ENCODE measurements around the gene MRPL43.

MRPL43 gene

DNA sequence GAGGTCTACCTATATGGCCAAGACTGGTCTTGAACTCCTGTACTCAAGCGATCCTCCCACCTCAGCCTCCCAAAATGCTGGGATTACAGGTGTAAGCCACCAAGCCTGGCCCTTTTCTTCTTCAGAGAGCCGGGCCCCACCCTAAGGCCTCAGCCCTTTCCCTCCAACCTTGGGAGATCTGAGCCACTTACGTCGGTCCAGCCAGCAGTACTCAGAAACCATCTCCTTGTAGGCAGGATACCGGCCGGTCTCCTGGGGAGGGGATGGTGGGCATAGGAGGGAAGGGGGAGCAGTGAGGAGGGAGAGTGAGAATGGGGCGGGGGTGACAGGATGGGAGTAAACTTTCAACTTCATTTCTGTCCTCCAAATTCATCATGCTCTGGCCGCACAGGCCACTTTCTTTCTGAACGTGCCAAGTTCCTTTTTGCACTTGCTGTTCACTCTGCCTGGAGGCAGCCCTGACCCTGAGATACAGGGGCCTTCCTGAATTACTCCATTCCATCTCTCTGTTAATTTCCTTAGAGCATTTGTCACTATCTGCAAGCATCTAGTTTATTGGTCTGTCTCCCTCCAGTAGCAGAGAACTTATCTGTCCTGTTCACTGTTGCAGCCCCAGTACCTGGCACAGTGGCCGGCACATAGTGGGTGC lies 33.3 kb upstream of the MRPL43 start:
- no peaks in the 10 kb centered on the region for H3K9me2 ChIP-seq (replicated peaks; ENCODE audit: low read depth, low read length)
- TF ChIP-seq, protein P1, sequence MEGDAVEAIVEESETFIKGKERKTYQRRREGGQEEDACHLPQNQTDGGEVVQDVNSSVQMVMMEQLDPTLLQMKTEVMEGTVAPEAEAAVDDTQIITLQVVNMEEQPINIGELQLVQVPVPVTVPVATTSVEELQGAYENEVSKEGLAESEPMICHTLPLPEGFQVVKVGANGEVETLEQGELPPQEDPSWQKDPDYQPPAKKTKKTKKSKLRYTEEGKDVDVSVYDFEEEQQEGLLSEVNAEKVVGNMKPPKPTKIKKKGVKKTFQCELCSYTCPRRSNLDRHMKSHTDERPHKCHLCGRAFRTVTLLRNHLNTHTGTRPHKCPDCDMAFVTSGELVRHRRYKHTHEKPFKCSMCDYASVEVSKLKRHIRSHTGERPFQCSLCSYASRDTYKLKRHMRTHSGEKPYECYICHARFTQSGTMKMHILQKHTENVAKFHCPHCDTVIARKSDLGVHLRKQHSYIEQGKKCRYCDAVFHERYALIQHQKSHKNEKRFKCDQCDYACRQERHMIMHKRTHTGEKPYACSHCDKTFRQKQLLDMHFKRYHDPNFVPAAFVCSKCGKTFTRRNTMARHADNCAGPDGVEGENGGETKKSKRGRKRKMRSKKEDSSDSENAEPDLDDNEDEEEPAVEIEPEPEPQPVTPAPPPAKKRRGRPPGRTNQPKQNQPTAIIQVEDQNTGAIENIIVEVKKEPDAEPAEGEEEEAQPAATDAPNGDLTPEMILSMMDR (conservative IDR thresholded peaks at IDR 0.05; ENCODE audit: low read length) = no peak
- TF ChIP-seq EZH2phosphoT487 (IDR thresholded peaks at IDR 0.05; ENCODE audit: borderline replicate concordance) = no peak
- H3K9ac ChIP-seq (ENCODE audit: low read depth, low read length, poor library complexity, severe bottlenecking) = no peak overlapping the region
- H4K20me1 ChIP-seq (ENCODE audit: insufficient read depth, low read length, poor library complexity, severe bottlenecking) = no peaks in the 10 kb centered on the region
- H3K36me3 ChIP-seq (ENCODE audit: insufficient read depth, low read length) = no peaks in the 10 kb centered on the region
- H3K9me3 ChIP-seq (ENCODE audit: insufficient read depth, low read depth, low read length) = no peaks in the 10 kb centered on the region
- no peak overlapping the region for H3K4me3 ChIP-seq (ENCODE audit: low read length, poor library complexity, severe bottlenecking)
- H3K27me3 ChIP-seq (ENCODE audit: insufficient read depth, low read length, poor library complexity, severe bottlenecking) = no peaks in the 10 kb centered on the region
- no peaks in the 10 kb centered on the region for H3K79me2 ChIP-seq (ENCODE audit: insufficient read depth, low read length)
- no peak overlapping the region for H3K4me2 ChIP-seq (ENCODE audit: low read depth, low read length, poor library complexity, severe bottlenecking)
- H2AFZ ChIP-seq (ENCODE audit: low read length) = no peak overlapping the region
- H3K4me1 ChIP-seq (ENCODE audit: insufficient read depth, low read length, poor library complexity, severe bottlenecking) = no peaks in the 10 kb centered on the region
- H3F3A ChIP-seq (ENCODE audit: low read depth) = no peaks in the 10 kb centered on the region; the same call in 1 of the 2 replicates

DNA sequence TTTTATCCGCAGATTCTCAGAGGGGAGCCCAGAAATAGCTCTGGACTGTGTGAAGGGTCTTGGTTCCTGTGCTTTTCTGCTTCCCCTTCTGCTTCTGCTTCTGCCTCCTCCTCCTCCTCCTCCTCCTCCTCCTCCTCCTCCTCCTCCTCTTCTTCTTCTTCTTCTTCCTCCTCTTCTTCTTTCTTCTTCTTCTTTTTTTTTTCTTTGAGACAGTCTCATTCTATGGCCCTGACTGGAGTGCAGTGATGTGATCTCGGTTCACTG lies 32.1 kb upstream of the MRPL43 start:
- Histone ChIP-seq H3K36me3 (ENCODE audit: insufficient read depth, low read length) (no peaks in the 10 kb centered on the region), H3K4me2 (ENCODE audit: low read depth, low read length, poor library complexity, severe bottlenecking) (peak overlapping the region; percentile 48), H4K20me1 (ENCODE audit: insufficient read depth, low read length, poor library complexity, severe bottlenecking) (no peaks in the 10 kb centered on the region), H3K4me3 (ENCODE audit: low read length, poor library complexity, severe bottlenecking) (no peak overlapping the region), H3K79me2 (ENCODE audit: insufficient read depth, low read length) (no peaks in the 10 kb centered on the region), H3K4me1 (ENCODE audit: insufficient read depth, low read length, poor library complexity, severe bottlenecking) (no peaks in the 10 kb centered on the region), H2AFZ (ENCODE audit: low read length) (no peak overlapping the region), H3K27me3 (ENCODE audit: insufficient read depth, low read length, poor library complexity, severe bottlenecking) (no peaks in the 10 kb centered on the region), H3K9me2 (replicated peaks; ENCODE audit: low read depth, low read length) (no peaks in the 10 kb centered on the region), H3F3A (ENCODE audit: low read depth) (no peaks in the 10 kb centered on the region; the same call in 1 of the 2 replicates), H3K9ac (ENCODE audit: low read depth, low read length, poor library complexity, severe bottlenecking) (no peak overlapping the region), H3K9me3 (ENCODE audit: insufficient read depth, low read depth, low read length) (no peaks in the 10 kb centered on the region)
- TF ChIP-seq, protein P1 (conservative IDR thresholded peaks at IDR 0.05; ENCODE audit: low read length) = no peak
- no peak for TF ChIP-seq EZH2phosphoT487 (IDR thresholded peaks at IDR 0.05; ENCODE audit: borderline replicate concordance)

DNA sequence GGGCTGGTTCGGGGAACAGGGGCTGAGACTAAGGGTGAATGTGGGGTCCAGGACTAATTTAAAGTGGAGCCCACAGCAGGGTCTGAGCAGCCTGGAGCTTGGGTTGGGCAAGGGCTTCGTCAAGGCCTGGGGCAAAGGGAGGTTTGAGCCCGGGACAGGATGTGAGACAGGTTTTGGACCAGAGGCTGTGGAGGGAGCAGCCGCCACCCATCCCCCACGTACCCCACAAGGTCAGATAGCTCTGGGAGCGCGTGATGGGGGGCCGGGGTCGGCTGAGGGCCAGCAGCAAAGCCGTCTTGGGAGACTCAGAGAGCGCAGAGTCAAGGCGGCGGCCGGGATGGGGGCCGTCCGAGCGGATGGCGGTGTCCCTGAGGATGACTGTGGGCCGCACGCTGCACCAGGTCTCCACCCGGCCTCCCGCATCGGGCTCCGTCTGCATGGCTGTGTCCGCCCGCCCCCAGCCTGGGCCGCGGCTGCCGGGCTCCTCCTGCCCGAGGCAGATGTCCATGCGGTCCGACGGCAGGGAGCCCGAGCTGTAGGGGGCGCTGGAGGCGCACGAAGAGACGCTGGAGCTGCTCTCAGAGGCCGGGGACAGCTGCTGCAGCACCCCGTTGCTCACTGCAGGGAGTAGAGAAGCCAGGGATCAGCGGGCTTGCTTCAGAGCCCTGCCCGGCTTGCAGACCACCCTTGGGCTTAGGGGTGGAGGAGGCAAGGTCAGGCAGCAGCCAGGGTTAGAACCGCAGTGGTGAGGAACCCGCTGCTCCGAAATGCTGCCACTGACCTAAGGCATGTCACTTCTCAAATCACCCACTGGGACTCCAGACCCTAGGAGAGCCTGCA lies 31.5 kb upstream of the MRPL43 start:
- no peaks in the 10 kb centered on the region for H3K36me3 ChIP-seq (ENCODE audit: insufficient read depth, low read length)
- H3K27me3 ChIP-seq (ENCODE audit: insufficient read depth, low read length, poor library complexity, severe bottlenecking) = no peaks in the 10 kb centered on the region
- H3K9me2 ChIP-seq (replicated peaks; ENCODE audit: low read depth, low read length) = no peaks in the 10 kb centered on the region
- H4K20me1 ChIP-seq (ENCODE audit: insufficient read depth, low read length, poor library complexity, severe bottlenecking) = no peaks in the 10 kb centered on the region
- H3K4me3 ChIP-seq (ENCODE audit: low read length, poor library complexity, severe bottlenecking) = no peak overlapping the region
- no peaks in the 10 kb centered on the region for H3K9me3 ChIP-seq (ENCODE audit: insufficient read depth, low read depth, low read length)
- H3K4me2 ChIP-seq (ENCODE audit: low read depth, low read length, poor library complexity, severe bottlenecking) = peak overlapping the region; percentile 48
- H3K9ac ChIP-seq (ENCODE audit: low read depth, low read length, poor library complexity, severe bottlenecking) = no peak overlapping the region
- peak overlapping the region; percentile 62; the same call in 1 of the 2 replicates for H2AFZ ChIP-seq (ENCODE audit: low read length)
- no peaks in the 10 kb centered on the region for H3K4me1 ChIP-seq (ENCODE audit: insufficient read depth, low read length, poor library complexity, severe bottlenecking)
- no peaks in the 10 kb centered on the region for H3K79me2 ChIP-seq (ENCODE audit: insufficient read depth, low read length)
- no peaks in the 10 kb centered on the region; the same call in 1 of the 2 replicates for H3F3A ChIP-seq (ENCODE audit: low read depth)
- TF ChIP-seq EZH2phosphoT487 (IDR thresholded peaks at IDR 0.05; ENCODE audit: borderline replicate concordance) = no peak
- TF ChIP-seq, protein P1 (conservative IDR thresholded peaks at IDR 0.05; ENCODE audit: low read length) = peak; percentile 76
